Loucy (cell line): ENCODE results near the gene TAP1.

Source experiments
- H2AFZ ChIP-seq: fragments of 200-600 bp; sonication (generic); 2 replicates; pipeline ENCODE4 v1.6.0; 2016; ENCODE audit warnings: antibody characterized with exemption, mild to moderate bottlenecking, low read length, moderate library complexity
- H3F3A ChIP-seq: fragments of 200-600 bp; 2 replicates; pipeline ENCODE4 v1.6.0; 2016; ENCODE audit warnings: antibody characterized with exemption, low read depth, mild to moderate bottlenecking
- H3K27me3 ChIP-seq: fragments of 200-600 bp; sonication (generic); 2 replicates; pipeline ENCODE4 v1.6.1; 2014; ENCODE audit warnings: low read length, mild to moderate bottlenecking; ENCODE audit not compliant: insufficient read depth, poor library complexity, severe bottlenecking
- H3K36me3 ChIP-seq: fragments of 200-600 bp; sonication (generic); 2 replicates; pipeline ENCODE4 v1.6.1; 2016; ENCODE audit warnings: low read length; ENCODE audit not compliant: insufficient read depth
- H3K4me1 ChIP-seq: fragments of 200-600 bp; sonication (generic); 2 replicates; pipeline ENCODE4 v1.5.1; 2014; ENCODE audit warnings: low read length, mild to moderate bottlenecking; ENCODE audit not compliant: insufficient read depth, poor library complexity, severe bottlenecking
- H3K4me2 ChIP-seq: fragments of 200-600 bp; sonication (generic); 2 replicates; pipeline ENCODE4 v1.6.0; 2014; ENCODE audit warnings: antibody characterized with exemption, low read length, low read depth, mild to moderate bottlenecking; ENCODE audit not compliant: poor library complexity, severe bottlenecking
- H3K4me3 ChIP-seq: fragments of 200-600 bp; sonication (generic); 2 replicates; pipeline ENCODE4 v1.5.1; 2014; ENCODE audit warnings: low read length, mild to moderate bottlenecking, mixed read lengths; ENCODE audit not compliant: poor library complexity, severe bottlenecking
- H3K79me2 ChIP-seq: fragments of 200-600 bp; sonication (generic); 2 replicates; pipeline ENCODE4 v1.6.1; 2014; ENCODE audit warnings: low read length; ENCODE audit not compliant: insufficient read depth
- H3K9ac ChIP-seq: fragments of 200-600 bp; sonication (generic); 2 replicates; pipeline ENCODE4 v1.6.0; 2014; ENCODE audit warnings: mild to moderate bottlenecking, low read depth, low read length, moderate library complexity; ENCODE audit not compliant: poor library complexity, severe bottlenecking
- H3K9me2 ChIP-seq: fragments of 200-600 bp; sonication (generic); replicated peaks from 2 replicates; pipeline ENCODE4 v1.6.1; 2016; ENCODE audit warnings: low read depth, low read length, mixed read lengths
- H3K9me3 ChIP-seq: fragments of 200-600 bp; sonication (generic); 2 replicates; pipeline ENCODE4 v1.6.1; 2014; ENCODE audit warnings: mild to moderate bottlenecking, antibody characterized with exemption, low read length, low read depth; ENCODE audit not compliant: insufficient read depth
- H4K20me1 ChIP-seq: fragments of 200-600 bp; sonication (generic); 2 replicates; pipeline ENCODE4 v1.6.0; 2014; ENCODE audit warnings: antibody characterized with exemption, low read length, mild to moderate bottlenecking; ENCODE audit not compliant: insufficient read depth, poor library complexity, severe bottlenecking
- EZH2phosphoT487 ChIP-seq: fragments of 200-600 bp; IDR thresholded peaks from 2 replicates; pipeline ENCODE4 v1.6.1; 2018; ENCODE audit warnings: antibody characterized with exemption, mild to moderate bottlenecking, moderate library complexity, borderline replicate concordance
- TF ChIP-seq, protein P1 (sequence below): fragments of 200-600 bp; sonication (generic); conservative IDR thresholded peaks from 2 replicates; pipeline ENCODE4 v1.5.1; 2014; ENCODE audit warnings: mild to moderate bottlenecking, antibody characterized with exemption, low read length

Gene TAP1

DNA sequence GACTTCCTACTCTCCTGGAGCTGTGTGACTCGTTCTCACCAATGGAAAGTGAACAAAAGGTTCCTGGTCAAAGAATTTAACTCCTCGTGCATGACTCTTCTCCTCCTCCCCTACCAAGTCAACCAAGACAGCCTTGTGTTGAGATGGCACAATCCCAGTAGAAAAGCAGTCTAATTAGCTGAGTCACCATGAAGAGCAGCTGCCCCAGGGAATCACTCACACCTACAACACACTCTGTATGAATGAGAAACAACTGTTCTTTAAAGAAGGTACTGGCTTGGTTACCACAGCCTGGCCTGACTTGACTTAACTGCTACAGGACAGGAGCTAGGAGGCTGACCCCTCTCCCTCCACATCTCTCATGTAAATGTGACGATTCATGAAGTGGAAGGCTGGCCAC lies 33.8 kb downstream of the TAP1 start:
- H4K20me1 ChIP-seq = no peaks in the 10 kb centered on the region
- no peaks in the 10 kb centered on the region for H3K4me1 ChIP-seq
- H3K4me3 ChIP-seq = no peak overlapping the region
- H3K9me2 ChIP-seq = no peaks in the 10 kb centered on the region
- H3F3A ChIP-seq = no peaks in the 10 kb centered on the region
- H3K9ac ChIP-seq = no peak overlapping the region
- TF ChIP-seq, protein P1, sequence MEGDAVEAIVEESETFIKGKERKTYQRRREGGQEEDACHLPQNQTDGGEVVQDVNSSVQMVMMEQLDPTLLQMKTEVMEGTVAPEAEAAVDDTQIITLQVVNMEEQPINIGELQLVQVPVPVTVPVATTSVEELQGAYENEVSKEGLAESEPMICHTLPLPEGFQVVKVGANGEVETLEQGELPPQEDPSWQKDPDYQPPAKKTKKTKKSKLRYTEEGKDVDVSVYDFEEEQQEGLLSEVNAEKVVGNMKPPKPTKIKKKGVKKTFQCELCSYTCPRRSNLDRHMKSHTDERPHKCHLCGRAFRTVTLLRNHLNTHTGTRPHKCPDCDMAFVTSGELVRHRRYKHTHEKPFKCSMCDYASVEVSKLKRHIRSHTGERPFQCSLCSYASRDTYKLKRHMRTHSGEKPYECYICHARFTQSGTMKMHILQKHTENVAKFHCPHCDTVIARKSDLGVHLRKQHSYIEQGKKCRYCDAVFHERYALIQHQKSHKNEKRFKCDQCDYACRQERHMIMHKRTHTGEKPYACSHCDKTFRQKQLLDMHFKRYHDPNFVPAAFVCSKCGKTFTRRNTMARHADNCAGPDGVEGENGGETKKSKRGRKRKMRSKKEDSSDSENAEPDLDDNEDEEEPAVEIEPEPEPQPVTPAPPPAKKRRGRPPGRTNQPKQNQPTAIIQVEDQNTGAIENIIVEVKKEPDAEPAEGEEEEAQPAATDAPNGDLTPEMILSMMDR = no peak
- no peak for TF ChIP-seq EZH2phosphoT487
- H3K9me3 ChIP-seq = no peaks in the 10 kb centered on the region
- no peaks in the 10 kb centered on the region for H3K79me2 ChIP-seq
- no peak overlapping the region for H3K4me2 ChIP-seq
- no peaks in the 10 kb centered on the region for H3K36me3 ChIP-seq
- no peak overlapping the region for H2AFZ ChIP-seq
- no peaks in the 10 kb centered on the region for H3K27me3 ChIP-seq

DNA sequence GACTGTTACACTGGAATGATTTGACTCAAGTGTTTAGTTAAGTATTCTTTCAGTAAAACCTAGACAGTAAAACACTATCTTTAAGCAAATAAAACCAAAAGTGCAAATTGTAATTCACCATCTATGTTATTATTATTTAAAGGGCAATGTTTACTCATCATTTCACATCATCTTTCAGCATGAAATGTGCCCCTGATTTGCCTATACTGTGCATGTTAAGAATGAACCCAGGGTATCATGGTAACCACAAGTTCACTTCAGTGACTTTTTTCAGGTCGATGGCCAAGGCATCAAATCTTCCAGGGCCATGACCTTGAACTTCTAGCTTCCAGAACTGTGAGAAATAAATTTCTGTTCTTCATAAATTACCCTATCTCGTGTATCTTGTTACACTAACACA lies 34.6 kb downstream of the TAP1 start:
- Histone ChIP-seq H3K4me1 (no peaks in the 10 kb centered on the region), H3K27me3 (no peaks in the 10 kb centered on the region), H3K9ac (no peak overlapping the region), H3K4me2 (no peak overlapping the region), H3K79me2 (no peaks in the 10 kb centered on the region), H3K9me3 (no peaks in the 10 kb centered on the region), H3F3A (no peaks in the 10 kb centered on the region), H3K36me3 (no peaks in the 10 kb centered on the region), H3K4me3 (no peak overlapping the region), H4K20me1 (no peaks in the 10 kb centered on the region), H2AFZ (no peak overlapping the region), H3K9me2 (no peaks in the 10 kb centered on the region)
- TF ChIP-seq EZH2phosphoT487 = no peak
- TF ChIP-seq, protein P1 = no peak

DNA sequence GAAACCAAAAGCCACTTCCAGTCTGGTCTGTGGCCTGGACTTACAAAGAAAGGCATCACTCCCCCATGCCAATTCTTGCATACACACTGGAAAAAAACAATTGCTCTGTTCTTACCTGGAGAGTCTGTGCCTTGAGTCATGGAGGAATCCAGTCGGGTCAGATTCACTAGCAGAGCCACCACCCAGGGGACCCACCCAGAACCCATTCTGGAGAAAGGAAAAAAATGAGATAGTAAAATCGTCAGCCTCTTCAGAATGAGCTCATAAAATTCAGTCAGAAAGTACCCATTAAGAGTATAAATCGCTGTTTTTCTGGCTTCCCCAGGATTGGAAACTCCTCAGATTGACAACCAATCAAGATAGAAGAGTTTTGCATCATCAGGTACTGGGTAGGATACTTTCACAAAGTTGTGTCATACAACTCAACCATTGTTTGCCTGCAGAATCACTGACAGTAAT lies 36.7 kb downstream of the TAP1 start, which contains the start of gene HLA-DOB:
Gene HLA-DOB, minus strand, starts transcription at position 257 of the 459 bp plus-strand sequence. Its CDS starts 51 bp downstream, at position 206.
- Histone ChIP-seq H3K9ac (no peak within 1 kb of the TSS), H3K4me1 (no peaks in the 10 kb centered on the region), H3K36me3 (no peaks in the 10 kb centered on the region), H3K9me2 (no peaks in the 10 kb centered on the region), H3K4me2 (no peak within 1 kb of the TSS), H3K27me3 (no peaks in the 10 kb centered on the region), H3K9me3 (no peaks in the 10 kb centered on the region), H4K20me1 (no peaks in the 10 kb centered on the region), H2AFZ (no peak within 1 kb of the TSS), H3F3A (no peaks in the 10 kb centered on the region), H3K4me3 (no peak within 1 kb of the TSS), H3K79me2 (no peaks in the 10 kb centered on the region)
- TF ChIP-seq, protein P1 = no peak
